D721Med (cell line): ENCODE results near the gene ZMIZ1.

Experiments used
- DNase-seq: peaks from one replicate; pipeline ENCODE4 v3.0.0; 2011; ENCODE audit warnings: low spot score; ENCODE audit not compliant: insufficient read length
- FAIRE-seq: peaks from 2 replicates; lab custom pipeline; 2011; peaks lifted over from hg19 to GRCh38; lab: Jason Lieb, UNC
- CTCF ChIP-seq: IDR thresholded peaks from 2 replicates; pipeline ENCODE4 v1.5.1; 2012; ENCODE audit warnings: mild to moderate bottlenecking, control low read depth; ENCODE audit not compliant: insufficient read depth; ENCODE audit errors: missing control alignments

Gene ZMIZ1

GRCh38 chr10:79357180-79357579 lies 288.4 kb downstream of the ZMIZ1 start:
- FAIRE-seq (no peak), DNase-seq (no peak)
- TF ChIP-seq CTCF: no peak

- no peak for FAIRE-seq
- no peak for DNase-seq
- no peak for TF ChIP-seq CTCF
Observed at GRCh38 chr10:79358811-79359210, 290.0 kb downstream of the ZMIZ1 start.

GRCh38 chr10:79359816-79360498 lies 291.2 kb downstream of the ZMIZ1 start:
- TF ChIP-seq CTCF: no peak
- DNase-seq: no peak
- FAIRE-seq: no peak

GRCh38 chr10:79360499-79361342 lies 292.0 kb downstream of the ZMIZ1 start:
- DNase-seq (no peak), FAIRE-seq (no peak)
- no peak for TF ChIP-seq CTCF

- TF ChIP-seq CTCF: no peak
- no peak for DNase-seq
- no peak for FAIRE-seq
Observed at GRCh38 chr10:79361726-79362397, 293.1 kb downstream of the ZMIZ1 start.
